Diencephalon (tissue), 1 donor: Measurements from ENCODE around the gene PDCD2. TPM values are rescaled to one million over a fixed set of nuclear protein-coding genes. Genes with fewer than 3 reads are reported as not detected.

Experiments used
- total RNA-seq: library from RNA; depleted of rRNA; stranded (reverse); fragments of >200 nt; gene quantifications from one replicate; pipeline ENCODE4 v1.2.3, GENCODE V29; 2014

PDCD2 gene, protein sequence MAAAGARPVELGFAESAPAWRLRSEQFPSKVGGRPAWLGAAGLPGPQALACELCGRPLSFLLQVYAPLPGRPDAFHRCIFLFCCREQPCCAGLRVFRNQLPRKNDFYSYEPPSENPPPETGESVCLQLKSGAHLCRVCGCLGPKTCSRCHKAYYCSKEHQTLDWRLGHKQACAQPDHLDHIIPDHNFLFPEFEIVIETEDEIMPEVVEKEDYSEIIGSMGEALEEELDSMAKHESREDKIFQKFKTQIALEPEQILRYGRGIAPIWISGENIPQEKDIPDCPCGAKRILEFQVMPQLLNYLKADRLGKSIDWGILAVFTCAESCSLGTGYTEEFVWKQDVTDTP
- 40.6 TPM for total RNA-seq

DNA sequence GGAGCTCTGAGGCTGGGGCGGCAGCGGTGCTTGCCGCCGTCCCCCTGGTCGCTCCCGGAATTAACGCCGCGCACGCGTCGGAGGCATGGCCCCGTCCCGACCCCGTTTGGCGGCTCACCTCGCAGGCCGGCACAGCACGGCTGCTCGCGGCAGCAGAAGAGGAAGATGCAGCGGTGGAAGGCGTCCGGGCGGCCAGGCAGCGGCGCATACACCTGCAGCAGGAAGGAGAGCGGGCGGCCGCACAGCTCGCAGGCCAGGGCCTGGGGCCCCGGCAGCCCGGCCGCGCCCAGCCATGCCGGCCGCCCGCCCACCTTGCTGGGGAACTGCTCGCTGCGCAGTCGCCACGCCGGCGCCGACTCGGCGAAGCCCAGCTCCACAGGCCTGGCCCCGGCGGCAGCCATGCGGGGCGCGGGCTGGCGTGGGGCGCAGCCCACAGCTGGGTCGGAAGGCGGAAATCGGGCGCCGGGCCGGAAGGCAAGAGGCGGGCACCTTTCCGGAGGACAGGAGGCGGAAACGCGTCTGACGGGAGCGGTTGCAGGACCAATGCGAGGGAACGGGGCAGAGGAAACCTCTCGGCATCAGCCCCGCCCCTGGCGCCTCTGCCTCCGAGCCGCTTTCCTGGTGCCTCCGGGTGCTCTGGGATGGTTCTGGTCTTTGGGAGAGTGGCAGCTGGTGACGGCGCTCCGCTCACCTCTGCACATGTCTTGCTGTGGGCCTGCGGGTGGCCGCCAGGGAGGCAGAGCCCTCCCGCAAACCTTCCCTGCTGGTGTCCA is at the start of gene PDCD2:
Gene PDCD2 (minus strand): TSS at position 457 of the 773 bp plus-strand sequence. CDS start 56 bp downstream, at position 401.

DNA sequence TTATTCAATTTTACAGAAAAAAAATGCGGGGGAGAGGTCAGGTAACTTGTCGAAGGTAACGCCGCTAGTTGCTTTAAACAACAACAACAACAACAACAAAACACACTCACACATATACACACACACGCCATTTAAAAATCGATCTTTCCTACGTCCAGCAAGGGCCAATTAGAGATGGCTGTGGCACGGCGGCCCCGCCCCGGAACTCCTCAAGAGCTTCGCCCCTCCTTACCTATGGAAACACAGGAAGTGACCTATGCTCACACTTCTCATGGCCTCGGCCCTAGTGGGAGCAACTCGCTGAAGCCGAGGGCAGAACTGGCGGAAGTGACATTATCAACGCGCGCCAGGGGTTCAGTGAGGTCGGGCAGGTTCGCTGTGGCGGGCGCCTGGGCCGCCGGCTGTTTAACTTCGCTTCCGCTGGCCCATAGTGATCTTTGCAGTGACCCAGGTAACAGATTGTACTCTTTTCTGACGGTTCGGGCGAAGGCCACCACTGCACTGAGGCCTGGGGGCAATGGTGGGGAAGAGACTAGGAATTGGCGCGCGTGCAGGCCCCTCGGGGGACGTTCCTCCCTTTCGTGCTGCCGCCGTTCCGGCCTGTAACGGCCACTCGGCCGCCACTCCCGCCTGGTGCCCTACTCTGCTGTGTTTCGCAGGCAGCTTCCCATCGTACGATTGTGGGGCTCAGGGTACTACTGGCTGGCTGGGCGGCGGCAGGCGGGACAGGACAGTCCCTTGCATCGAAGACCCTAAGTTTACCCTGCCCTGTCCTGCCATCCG is 30.2 kb downstream of the PDCD2 start, which contains the start of gene TBP:
Gene TBP (plus strand): TSS at position 357 of the 783 bp plus-strand sequence. CDS start 2,661 bp downstream, outside the sequence.

DNA sequence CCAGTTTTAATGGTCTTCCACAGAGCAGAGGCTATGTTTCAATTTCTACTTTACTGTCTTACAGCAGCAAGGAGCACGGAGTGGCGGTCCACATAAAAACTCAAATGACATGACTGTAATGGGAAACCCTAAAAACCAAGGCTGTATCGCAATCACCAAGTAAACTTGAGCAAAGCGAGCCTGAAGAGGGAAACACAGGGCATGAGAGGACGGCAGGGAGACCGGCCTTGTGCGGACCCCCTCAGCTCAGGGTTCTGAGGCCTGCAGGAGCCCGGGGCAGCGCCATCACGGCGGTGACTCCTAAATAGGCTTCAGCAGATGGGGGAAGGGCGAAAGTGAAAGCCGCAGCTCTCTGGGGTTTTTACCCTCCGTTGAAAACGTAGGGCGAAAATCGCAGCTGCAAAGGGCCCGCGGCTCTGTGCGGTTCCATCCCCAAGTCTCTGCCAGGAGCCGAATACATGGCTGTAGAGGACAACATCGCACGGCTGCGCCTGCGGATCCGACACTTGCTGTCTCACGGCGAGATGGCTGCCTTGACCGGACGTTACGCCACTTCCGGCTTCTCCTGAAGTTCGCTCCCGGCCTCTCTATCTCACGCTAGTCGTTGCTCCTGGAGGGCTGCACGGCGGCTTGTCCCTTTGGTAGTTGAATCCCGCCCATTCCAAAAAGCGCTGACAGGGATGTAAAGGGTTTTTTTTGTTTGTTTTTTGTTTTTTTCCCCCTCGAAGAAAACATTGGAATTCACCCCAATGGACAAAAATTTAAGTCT is 31.5 kb downstream of the PDCD2 start, which contains the start of gene PSMB1:
Gene PSMB1 (minus strand): TSS at position 543 of the 769 bp plus-strand sequence. CDS start 65 bp downstream, at position 478.

Other genes with a start within 250 kb of the PDCD2 start
- gene PSMB1, start 31.3 kb downstream of the PDCD2 start, total RNA-seq, result 207 TPM
- gene TBP, start 30.3 kb downstream of the PDCD2 start, total RNA-seq, result 15.9 TPM